ENCODE measurements around the gene CDKAL1.

DNA sequence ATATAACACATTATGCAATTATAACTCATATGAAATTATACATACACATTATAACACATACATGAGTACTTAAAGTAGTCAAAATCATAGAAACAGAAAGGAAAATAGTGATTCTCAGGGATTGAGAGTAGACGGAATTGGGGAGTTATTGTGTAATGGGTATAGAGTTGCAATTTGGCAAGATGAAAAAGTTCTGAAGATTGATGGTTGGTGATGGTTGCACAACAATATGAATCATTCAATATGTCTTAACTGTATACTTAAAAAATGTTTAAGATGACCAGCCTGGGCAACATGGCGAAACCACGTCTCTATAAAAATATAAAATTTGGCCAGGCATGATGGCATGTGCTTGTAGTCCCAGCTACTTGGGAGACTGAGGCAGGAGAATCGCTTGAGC is 372.7 kb downstream of the CDKAL1 start:
- TF ChIP-seq CTCF (IDR thresholded peaks at IDR 0.05 in 8 of 11, conservative IDR thresholded peaks at IDR 0.05 in 3 of 11) (no peak), POLR2A (IDR thresholded peaks at IDR 0.05) (no peak), POLR2AphosphoS5 (IDR thresholded peaks at IDR 0.05) (no peak)

Data from spleen (tissue), 7 donors.